A549 treated with AZD9567 at 1 μM for 4 hours (cell line): ENCODE measurements around the gene DHRS7B. TPM values are rescaled to one million over a fixed set of nuclear protein-coding genes. Genes with fewer than 3 reads are reported as not detected.

ENCODE experiments used
- total RNA-seq: library from RNA; stranded (reverse); fragments of 200-300 nt; extraction: Qiagen RNA extraction; gene quantifications from 5 replicates; pipeline ENCODE4 v1.2.3, GENCODE V29; 2022; ENCODE audit not compliant: insufficient read depth

DHRS7B gene
- 17.8 to 25.0 TPM (median 20.4 TPM) in 5 replicates for total RNA-seq

GRCh38 chr17:21126645-21127508, at the start of gene DHRS7B:
TSS of gene DHRS7B (plus strand) at chr17:21126964. CDS start at chr17:21126972, 8 bp downstream.

GRCh38 chr17:21214015-21214776, 87.4 kb downstream of the DHRS7B start, which contains the start of gene TMEM11:
TSS of gene TMEM11 (minus strand) at chr17:21214161. CDS start at chr17:21214152, 9 bp downstream.

Other genes with a start within 250 kb of the DHRS7B start
- gene USP22, start 84.0 kb upstream of the DHRS7B start, total RNA-seq, result 119 to 131 TPM (median 123 TPM) in 5 replicates
- 67.4 to 80.1 TPM (median 69.9 TPM) in 5 replicates for gene TMEM11, start 87.2 kb downstream of the DHRS7B start, total RNA-seq
- 1.7 to 3.7 TPM (median 3.3 TPM) in 5 replicates for gene NATD1, start 126.4 kb downstream of the DHRS7B start, total RNA-seq
- gene MAP2K3, start 157.7 kb downstream of the DHRS7B start, total RNA-seq, result 92.1 to 156 TPM (median 102 TPM) in 5 replicates
- 0.93 to 1.7 TPM (median 1.0 TPM) in 5 replicates for gene KCNJ12, start 249.4 kb downstream of the DHRS7B start, total RNA-seq